Fibroblast of skin of back (primary cell): ENCODE data around the gene TSPAN9.
A peak's percentile ranks its signal among the peaks of the same experiment; 100 is the strongest.

ENCODE experiments used
- DNase-seq: peaks from one replicate; pipeline ENCODE4 v3.0.0-alpha.2; 2013

TSPAN9 gene

DNA sequence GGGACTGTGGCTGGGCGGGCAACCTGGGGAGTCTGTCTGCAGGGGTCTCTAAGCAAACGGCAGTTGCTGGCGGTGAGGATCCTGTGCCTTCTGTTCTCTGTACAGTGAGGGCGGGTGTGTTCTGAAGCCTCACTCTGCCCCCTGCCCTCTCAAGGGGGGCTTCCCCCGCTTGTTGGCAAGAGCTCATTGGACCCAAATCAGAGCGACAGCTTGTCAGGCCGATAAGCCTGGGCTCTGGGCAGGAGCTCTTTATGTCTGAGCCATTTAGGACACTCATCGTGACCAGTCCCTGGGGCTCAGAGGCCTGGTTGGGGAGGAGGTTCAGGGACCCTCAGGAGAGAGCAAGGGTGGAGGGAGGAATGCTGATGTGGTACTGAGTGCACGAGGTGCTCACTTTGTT, 136.0 kb downstream of the TSPAN9 start:
- DNase-seq, result no peak

DNA sequence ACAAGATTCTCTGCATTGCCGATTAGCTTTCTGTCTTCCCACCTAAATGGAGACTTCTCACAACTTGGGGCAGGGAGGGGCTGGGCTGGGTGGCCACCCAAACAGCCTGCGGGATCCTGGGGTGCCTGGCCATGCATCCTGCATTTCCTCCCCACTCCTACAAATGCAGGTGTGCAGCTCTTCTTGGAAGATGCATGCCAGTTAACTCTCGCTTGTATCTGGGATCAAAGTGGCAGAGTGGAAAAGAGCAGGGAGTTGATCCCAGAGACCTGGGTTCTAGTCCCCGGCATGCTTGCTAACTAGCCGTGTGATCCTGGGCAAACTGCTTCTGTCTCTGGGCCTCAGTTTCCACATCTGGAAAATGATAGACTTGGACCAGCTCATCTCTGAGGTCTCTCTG, 136.6 kb downstream of the TSPAN9 start:
- DNase-seq, result no peak

DNA sequence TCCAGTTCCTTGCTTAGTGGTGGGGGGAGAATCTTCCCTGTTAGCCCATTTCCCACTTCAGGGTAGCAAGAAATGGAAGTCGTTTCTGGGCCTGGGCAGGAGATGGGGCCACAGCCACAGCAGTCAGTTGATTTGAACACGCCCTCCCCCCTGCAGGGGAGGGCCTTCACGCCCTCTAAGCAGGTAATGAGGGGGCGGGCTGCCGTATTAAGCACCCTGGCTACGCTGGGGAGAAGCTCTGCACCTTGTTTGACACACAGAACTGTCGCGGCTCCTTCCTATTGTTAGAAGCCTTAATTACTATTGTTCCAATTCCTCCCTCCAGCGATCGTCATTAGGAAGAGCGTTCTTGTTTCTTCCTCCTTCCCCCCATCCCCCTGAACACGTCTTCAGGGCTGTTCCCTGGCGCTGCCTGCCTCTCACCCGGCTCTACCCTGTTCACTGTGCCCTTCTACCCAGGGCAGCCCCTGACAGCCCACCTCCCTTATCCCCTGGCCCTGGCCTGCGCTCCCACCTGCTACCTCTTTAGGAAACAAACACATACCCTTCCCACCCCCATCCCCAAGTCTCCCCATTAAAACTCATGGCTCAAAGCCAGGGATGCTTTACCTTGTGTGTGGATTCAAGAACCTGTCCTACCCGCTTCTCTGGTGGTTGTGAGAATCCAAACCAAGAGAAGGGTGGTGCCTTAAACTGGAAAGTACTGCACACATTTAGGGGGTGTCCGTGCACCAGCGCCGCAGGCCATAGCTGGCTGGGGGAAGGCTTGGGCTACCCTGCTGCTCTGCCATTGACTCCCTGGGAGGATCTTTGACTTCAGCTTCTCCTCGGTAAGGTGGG, 137.6 kb downstream of the TSPAN9 start:
- DNase-seq, result no peak

DNA sequence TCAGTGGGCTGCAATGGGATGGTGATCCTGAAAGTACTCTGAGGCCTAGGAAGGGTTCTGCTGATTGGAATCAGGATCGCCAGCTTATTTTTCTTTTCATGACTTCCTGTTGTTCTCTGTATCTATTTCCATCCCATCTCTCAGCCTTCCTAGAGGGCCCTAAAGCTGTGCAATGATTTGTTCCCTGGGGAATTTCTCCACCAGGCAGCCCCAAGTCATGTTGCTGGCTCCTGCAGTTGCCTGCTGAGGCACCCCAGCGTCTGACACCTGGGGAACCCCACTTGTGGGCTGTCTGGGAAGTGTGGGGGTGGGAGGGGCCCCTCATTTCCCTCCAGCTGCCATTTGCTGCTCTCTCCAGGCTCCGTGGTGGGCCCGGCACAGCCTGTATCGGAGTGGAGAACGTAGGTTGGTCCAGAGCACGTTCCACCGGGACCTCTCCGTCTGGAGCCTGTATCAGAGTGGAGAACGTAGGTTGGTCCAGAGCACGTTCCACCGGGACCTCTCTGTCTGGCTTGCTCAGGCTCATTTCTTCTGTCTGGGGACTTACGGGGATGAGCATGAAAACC, 138.3 kb downstream of the TSPAN9 start:
- DNase-seq, result no peak

DNA sequence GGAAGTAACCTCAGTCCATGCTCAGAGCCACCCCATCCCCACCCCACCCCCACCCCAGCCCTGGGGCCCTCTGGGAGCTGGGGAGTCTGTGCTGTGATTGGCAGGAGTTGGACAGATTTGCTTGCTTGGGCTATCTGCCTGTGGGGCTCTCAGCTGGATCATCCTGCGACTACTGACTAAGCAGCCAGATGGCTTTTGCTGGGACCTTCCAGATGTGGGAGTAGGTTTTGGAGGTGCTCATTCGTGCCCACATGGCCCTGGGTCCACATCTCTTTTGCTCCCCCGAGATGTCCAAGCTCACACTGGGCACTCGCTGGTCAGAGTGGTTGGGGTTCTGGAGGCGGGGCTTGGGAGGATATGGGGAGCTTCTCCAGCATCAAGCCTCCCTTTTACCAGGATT, 138.9 kb downstream of the TSPAN9 start:
- no peak for DNase-seq

DNA sequence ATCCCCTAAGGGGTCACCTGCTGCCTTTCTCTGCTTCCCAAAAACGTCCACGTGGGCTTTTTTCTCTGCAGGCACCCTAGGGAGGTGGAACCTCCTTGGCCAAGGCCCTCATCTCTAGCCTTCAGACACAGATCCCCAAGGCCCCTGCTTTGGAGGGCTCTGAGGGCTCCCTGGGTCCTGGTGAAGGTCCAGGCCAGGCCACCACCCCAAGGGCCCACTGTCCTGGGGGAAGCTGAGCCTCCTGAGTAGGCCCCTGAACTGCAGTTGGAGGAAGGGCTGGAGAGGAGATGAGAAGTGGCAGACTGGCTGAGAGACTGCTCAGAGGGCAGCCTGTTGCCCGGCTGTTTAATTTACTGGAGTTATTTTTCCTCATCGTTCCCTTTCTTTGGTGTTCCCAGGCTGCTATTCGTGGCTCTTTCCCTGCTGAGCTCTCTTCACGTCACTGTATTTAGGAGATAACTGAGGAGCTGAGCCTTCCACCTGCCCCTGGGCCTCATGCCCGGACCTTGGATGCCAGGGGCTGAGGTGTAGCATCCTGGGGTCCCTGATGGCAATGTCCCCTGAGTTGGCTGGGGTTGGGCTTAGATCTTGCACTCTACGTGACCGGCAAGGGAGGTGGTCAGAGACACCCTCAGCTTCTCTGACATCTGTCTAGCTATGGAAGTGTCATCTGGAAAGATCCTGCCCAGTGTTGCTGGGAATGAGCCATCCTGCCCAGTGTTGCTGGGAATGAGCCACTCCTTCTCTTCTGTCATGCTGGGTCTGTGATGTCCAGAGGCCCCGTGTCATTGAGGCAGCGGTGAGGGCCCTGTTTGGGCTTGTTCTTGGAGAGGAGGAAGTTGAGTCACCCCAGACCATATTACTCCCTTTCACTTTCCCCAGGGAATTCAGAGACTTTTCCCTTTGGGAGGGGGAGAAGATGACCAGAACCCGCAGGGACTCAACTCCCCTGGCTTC, 139.8 kb downstream of the TSPAN9 start:
- peak; percentile 90 for DNase-seq

DNA sequence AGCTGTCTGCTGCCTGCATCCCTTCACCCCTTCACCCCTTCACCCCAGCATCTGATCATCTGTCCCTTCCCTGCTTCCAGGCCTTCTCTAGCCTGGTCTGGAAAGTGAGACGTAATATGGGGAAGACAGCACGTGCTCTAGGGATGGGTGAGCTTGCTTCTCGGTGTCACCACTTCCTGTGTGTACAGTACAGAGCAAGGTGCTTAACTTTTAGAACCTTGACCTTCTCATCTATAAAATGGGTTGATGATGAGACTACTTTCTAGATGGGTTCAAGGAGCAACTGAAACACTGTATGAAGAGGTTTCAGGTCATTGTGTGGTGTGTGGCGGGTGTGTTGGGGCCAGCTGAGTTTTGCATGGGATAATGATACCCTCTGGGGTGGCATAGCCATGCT, 140.5 kb downstream of the TSPAN9 start:
- DNase-seq, result no peak

DNA sequence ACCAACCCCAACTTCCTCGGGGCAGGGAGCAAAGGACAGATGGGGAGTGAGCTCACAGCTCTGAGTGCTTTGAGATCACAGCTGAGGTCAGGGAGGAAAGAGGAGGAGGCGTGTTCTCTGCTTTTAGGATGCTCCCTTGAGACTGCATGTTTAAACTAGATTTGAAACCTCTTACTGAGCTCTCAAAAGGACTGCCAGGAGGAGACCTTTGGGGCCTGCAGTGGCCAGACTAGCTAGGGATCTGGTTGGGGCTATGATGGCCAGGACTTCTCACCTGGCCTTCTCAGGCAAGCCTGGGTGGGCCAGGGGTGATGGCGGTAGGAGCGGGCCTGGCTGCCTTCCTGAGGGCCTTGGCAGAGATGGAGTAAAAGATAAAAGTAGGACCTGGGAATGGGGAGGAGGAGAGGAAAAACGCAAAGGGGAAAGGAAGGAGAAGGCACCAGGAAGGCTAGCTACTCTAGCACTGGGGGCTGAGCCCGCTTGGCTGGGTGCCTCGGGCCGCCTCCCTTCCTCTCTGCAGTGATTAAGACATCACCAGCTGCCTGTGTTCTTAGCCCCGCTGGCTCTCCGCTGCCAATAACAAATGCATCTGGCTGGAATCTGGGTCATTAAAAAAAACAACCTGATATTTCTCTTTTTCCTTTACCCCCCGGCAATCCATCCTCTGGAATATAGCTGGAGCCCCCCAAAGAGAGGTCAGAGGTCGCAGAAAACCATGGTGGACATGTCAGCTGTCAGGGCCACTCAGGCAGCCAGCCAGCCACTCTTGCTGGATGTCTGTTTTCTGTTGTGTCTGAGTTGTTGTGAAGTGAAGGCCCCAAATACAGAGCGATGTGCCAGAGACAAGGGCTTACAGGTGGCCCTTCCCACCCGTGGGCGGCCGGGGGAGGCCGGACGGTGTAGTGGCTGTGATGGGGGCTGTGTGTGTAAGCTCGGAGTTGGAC, 141.3 kb downstream of the TSPAN9 start:
- DNase-seq, result peak; percentile 76

DNA sequence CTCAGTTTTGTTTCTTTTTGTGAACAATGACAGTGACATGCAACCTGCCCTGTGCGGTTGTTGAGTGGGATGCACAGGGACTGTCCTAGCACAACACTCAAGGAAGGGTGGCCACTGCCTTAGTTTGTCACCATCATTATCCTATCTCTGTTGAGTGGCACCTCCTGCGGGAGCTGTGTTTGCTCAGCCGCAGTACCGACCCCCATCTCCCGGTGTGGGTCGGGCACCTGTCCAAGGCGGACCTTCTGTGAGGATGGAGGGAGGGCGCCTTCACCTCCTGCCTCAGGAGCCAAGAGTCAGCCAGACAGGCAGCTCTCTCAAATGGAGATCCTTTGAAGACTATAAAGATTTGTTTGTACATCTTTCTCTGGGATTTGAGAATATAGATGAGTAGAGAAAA, 142.1 kb downstream of the TSPAN9 start:
- no peak for DNase-seq

DNA sequence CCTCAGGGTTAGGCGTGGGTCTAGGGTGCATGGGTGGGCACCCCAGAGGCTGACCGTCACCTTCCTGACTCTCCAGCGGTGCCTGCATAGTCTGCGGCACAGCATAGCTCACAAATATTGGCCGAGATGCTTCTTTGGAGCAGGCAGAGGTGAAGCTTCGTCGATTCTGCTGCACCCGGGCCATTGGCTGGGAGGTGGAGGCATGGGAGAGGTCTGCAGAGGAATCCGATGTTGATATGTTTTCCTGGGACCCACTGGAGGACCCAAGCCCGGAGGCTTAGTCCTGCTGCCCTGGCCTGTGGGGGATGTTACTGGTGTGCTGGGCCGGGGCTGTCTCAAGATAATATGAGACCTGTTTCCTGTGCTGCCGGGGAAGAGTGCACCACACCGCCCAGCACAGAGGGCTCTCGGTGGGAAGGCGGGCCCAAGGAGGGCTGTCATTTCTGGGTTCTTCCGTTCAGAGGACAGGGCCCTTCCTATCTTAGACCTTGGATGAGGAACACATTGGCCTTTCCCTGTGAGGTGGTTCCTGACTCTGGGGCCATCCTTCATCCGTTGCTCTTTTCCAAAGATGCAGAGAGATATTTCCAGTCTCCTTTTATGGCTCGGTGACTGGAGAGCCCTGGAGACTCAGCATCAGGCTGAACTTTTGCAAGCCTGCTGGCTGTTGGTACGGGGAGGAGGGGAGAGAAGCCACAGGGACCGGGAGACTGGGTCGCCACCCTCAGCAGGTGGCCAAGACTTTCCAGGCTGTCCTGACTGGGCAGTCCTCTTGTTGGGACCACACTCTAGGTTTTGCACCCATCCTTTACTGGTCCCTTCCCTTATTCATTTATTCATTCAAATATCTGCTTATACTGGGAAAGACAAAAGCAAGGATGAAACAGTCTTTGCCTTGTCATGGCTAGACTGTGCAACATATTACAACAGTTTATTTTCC, 143.5 kb downstream of the TSPAN9 start:
- no peak for DNase-seq

DNA sequence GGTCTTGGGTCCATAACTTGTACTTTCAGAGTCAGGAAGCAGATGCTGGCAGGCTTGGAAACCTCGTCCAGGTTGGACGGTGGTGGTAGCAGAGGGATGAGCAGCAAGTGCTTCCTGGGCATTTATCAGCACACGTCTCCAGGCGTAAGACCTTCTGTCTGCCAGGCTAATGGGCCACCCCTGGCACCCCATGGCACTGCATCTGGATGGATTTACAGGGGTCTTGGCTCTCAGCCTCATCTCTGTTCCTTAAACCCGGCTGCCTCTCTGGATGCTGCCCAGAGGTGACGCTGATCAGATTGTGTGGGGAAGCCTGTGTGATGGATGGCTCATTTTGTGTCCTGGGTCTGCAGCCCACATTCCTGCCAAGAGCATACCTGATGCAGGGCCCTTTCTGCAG, 145.1 kb downstream of the TSPAN9 start:
- DNase-seq, result no peak

DNA sequence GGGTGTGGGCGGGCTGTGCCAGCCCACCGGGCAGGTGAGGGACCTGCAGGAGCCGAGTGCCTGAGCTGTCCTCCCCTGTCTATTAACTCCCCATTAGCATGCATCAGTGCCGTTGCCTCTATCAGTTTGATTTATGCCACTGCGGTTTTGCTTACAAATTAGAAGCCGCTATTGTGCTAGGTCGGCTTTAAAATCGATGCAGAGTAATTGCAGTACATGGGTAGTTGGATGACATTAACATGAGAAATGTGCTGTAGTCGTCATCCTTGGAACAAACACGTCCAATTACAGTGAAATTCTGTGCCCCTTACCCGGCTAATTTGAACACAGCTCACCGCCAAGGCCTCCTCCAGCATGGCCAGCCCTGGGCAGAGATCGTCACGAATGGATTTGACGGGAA, 145.8 kb downstream of the TSPAN9 start:
- DNase-seq, result no peak

DNA sequence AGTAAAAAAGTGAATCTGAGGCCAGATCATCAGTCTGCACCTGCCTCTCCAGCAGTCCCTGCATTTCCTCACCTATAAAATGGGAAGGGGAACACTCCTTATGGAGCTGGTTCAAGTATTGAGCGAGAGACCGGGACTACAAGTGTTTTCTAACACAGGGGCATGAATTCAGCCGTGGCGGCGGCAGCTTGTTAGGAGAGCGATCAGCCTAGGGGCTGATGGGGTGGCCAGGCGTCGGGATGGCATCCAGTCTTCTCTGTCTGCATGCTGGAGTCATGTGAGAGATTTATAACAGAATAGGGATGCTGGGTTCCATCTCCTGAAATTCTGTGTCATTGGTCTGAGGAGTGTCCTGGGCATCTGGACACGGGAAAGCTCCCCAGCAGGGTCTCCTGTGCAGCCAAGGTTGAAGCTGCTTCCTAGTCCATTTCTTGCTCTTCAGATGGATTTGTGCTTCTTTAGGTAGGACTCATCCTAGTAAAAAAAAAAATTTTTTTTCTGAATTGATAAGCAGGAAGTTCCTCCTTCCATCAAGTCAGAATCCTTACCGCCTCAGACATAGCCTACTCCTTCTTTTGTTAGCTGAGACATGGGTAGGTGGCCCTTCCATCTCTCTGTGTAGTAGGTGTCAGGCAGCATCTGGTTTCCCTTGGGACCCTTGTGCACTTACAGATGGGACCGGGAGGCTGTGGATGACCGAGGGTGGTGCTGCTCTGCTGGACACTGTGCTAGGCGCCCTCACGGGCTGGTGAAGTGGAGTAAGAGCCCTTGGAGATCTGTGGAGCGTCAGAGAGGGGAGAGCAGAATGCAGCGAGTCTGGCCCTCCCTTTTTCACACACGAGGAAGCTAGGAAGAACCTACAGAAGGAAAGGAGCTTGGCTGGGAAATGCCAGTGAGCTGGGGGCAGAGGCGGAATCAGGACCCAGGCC, 146.7 kb downstream of the TSPAN9 start:
- no peak for DNase-seq

DNA sequence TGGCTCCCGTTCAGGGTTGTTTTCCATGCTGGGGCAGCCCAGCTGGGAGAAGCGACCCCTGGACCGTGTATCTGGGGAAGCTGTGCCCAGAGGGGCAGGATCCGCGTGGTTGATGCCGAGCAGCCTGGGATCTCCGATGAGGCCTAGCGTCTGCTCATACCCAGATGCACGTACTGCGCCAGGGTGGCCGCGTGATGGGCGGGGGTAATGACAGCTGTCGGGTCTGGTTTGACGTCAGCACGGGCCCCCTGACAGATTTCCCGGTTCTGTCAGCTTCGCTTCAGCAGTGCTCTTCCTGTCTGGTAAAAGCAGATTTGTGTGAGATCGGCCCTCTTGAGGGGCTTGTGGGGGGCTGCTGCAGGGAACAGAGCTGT, 147.3 kb downstream of the TSPAN9 start:
- DNase-seq, result no peak

DNA sequence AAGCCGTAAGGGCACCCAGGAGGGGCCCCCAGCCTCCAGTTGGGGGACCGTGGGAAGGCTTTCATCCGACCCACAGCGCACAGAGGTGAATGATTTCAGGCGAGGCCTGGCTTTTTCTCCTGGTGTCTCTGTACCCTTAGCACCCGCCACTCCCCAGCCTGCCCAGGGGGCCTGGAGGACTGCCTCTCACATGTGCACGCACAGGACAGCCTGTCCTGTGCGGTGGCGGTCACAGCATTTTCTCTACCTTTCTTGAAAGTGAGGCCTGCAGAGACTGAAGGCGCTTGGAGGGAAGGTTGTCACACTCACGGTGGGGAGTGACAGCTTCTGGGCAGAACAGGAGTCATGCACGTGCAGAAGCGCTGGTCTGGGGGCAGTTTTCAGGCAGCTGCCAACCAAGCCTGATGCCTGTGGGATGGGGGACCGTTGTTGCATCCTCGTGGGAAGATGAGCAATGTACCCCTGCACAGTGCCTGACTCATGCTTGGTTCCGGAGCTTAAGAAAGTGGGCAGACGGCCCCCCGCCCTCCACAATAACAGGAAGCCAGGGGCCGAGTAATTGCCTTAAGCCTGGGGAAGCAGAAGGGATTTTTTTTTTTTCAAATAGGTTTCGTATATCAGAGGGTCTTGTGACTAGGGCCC, 148.1 kb downstream of the TSPAN9 start:
- peak; percentile 87 for DNase-seq

DNA sequence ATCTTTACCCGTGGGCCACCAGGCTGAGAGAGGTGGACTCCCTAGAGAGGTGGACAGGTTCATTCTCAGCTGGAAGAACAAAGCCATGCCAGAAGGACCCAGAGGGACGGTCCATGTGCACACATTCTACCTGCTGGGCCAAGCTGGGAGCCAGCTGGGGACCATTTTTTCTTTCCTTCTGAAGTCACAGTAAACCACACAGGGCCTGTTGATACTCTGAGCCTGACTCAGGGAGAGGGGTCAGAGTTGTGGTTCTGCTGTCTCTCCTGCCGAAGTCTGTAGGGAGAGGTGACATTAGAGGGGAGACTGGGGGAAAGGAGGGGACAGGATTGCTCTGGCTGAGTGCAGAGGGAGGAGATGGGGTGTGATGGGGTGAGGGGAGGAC, 148.6 kb downstream of the TSPAN9 start:
- DNase-seq, result peak; percentile 33

DNA sequence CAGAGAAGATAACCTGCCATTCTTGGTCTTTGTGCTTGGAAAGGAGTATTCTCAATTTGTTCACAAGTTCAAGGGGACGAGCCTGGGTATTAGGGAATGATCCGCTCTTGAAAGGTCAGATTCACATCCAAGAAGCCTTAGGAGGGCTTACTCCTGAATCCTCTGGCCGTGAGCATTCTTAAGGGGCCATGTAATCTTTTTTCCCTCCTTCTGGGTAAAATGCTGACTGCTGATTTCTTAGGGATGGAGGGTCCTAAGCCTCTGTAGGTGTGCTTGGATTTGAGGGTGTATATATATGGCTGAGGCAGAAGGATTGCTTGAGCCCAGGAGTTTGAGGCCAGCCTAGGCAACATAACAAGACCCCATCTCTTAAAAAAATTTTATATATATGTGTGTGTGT, 149.1 kb downstream of the TSPAN9 start:
- DNase-seq, result no peak

DNA sequence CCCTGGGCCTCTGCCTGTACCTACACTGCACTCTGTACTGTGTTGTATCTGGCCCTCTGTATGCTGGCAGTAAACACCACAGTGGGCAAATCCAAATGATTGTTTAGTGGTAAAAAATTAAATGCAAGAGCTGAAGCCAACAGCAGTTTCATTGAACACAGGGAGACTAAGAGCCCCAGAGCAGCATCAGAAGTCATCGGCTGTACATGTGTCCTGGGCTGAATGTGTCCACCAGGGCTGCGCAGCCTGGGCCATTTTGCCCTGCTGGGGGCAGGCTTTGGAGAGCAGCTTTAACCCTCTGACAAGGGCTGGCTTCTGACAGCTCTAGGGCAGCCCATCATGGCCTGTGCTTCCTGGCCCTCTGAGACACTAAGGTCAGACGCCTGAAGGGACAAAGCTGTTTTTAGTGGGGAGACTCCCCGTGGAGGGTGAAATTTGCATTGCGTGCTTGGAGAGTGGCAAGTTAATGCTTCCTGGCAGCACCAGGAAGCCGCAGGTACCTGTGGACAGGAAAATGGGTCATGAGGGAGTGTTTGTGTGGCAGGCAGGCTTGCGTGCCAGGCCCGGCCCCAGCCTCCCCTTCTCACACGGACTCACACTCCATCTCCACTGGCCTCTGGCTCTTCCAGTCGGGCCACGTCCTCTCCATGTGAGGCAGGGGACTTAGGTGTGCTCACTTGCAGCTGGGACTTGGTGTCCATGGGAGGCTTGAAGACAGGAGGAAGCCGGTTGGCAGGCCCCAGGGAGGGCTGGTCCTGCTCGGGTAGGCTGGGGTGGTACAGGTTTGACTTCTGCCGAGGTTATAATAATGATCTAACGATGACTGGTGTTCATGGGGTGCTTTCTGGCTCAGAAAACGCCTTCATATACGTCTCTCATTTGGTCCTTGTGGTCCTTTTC, 150.1 kb downstream of the TSPAN9 start:
- no peak for DNase-seq
